ENCODE data around the gene FBXO45. TPM values are rescaled to one million over a fixed set of nuclear protein-coding genes. Genes with fewer than 3 reads are reported as not detected.

The FBXO45 gene, protein sequence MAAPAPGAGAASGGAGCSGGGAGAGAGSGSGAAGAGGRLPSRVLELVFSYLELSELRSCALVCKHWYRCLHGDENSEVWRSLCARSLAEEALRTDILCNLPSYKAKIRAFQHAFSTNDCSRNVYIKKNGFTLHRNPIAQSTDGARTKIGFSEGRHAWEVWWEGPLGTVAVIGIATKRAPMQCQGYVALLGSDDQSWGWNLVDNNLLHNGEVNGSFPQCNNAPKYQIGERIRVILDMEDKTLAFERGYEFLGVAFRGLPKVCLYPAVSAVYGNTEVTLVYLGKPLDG
- total RNA-seq, result 4.6 and 5.2 TPM in 2 replicates

DNA sequence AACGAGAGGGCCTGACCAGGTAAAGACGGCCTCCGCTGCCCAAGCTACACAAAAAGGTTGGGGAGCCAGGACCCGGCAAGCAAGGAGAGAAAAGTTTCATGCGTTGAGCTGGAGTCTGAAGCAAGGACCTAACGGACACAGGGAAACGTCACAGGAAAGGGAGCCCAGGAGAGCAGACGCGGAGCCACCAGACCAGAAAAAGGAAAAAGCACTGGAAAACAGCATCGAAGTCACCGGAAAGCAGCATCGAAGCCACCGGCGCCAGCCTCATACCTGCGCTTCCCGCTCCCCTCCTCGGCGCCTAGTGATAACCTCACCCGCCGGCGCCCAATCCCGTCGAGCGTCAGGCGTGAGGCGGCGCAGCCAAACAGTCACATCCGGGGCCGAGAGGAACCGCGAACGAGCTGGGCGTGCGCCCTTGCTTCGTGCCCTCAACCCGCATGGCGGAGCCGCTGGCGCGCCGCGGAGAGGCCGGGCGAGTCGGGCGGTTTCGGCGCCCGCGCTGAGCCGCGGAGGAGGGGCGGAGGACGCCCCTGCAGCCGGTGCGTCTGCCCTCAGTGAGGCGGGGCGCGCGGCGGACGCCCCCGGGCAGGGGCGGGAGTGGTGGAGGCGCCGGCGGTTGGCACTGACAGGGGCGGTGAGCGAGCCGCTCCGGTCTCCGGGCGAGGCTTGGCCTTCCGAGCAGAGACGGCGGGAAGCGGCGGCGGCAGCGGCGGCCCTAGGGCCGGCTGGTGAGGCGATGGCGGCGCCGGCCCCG, at the start of gene FBXO45, which contains the start of gene WDR53:
TSS of gene FBXO45 (plus strand) at position 415 of the 757 bp plus-strand sequence. CDS start at position 740, 325 bp downstream.
TSS of gene WDR53 (minus strand) at position 309 of the 757 bp plus-strand sequence. CDS start 7,079 bp downstream, outside the sequence.

Other genes starting within 250 kb of the FBXO45 start
- 0.45 TPM in 1 of 2 replicates, not detected in the other for gene TM4SF19, start 230.3 kb upstream of the FBXO45 start, total RNA-seq
- gene UBXN7, start 136.2 kb upstream of the FBXO45 start, total RNA-seq, result 5.4 and 6.1 TPM in 2 replicates
- 9.8 and 10.8 TPM in 2 replicates for gene RNF168, start 64.9 kb upstream of the FBXO45 start, total RNA-seq
- gene SMCO1, start 53.3 kb upstream of the FBXO45 start, total RNA-seq, result 0.15 and 0.34 TPM in 2 replicates
- 6.7 and 7.2 TPM in 2 replicates for gene WDR53, start 106 bp upstream of the FBXO45 start, total RNA-seq
- under 0.01 and 0.17 TPM in 2 replicates for gene NRROS, start 71.0 kb downstream of the FBXO45 start, total RNA-seq
- gene CEP19, start 143.6 kb downstream of the FBXO45 start, total RNA-seq, result 0.89 and 1.0 TPM in 2 replicates
- 19.3 and 26.6 TPM in 2 replicates for gene PIGX, start 143.7 kb downstream of the FBXO45 start, total RNA-seq
- 21.4 and 29.3 TPM in 2 replicates for gene PAK2, start 171.2 kb downstream of the FBXO45 start, total RNA-seq